HG03439 (cell line): ENCODE results near the gene FTSJ3.
A peak's percentile ranks its signal among the peaks of the same experiment; 100 is the strongest.
"Not testable (repeated sequence)": the region's sequence is repeated elsewhere in the genome, so short reads cannot be mapped to it uniquely, and the experiment has no call there.

Experiments
- ATAC-seq: cut with Tn5 transposase; IDR thresholded peaks from one replicate; pipeline ENCODE4 v1.9.1; 2021; ENCODE audit warnings: mild to moderate bottlenecking, moderate library complexity; ENCODE audit not compliant: unreplicated experiment

The FTSJ3 gene

GRCh38 chr17:63843910-63844677 is 16.6 kb upstream of the FTSJ3 start:
- ATAC-seq = no peak

GRCh38 chr17:63843387-63843888 is 16.0 kb upstream of the FTSJ3 start:
- not testable (repeated sequence) for ATAC-seq

GRCh38 chr17:63842540-63843386 is 15.3 kb upstream of the FTSJ3 start, which contains the start of gene SMARCD2:
TSS of gene SMARCD2 (minus strand) at chr17:63842685. CDS start at chr17:63842674, 11 bp downstream.
- peak; percentile 78 for ATAC-seq

GRCh38 chr17:63842173-63842539 is 14.7 kb upstream of the FTSJ3 start:
- peak; percentile 32 for ATAC-seq

- ATAC-seq = no peak
These were observed 14.1 kb upstream of the FTSJ3 start for GRCh38 chr17:63841350-63842172.

GRCh38 chr17:63840591-63841349 is 13.3 kb upstream of the FTSJ3 start:
- ATAC-seq = no peak

- ATAC-seq = no peak
These were observed 11.2 kb upstream of the FTSJ3 start for GRCh38 chr17:63838631-63839171.

GRCh38 chr17:63837962-63838600 is 10.6 kb upstream of the FTSJ3 start:
- no peak for ATAC-seq

GRCh38 chr17:63837480-63837879 is 10.0 kb upstream of the FTSJ3 start:
- ATAC-seq = no peak

- ATAC-seq = no peak
These were observed 9.3 kb upstream of the FTSJ3 start for GRCh38 chr17:63836811-63837210.

- ATAC-seq = no peak
These were observed 7.8 kb upstream of the FTSJ3 start for GRCh38 chr17:63835167-63835720.

- ATAC-seq = no peak
These were observed 7.1 kb upstream of the FTSJ3 start for GRCh38 chr17:63834431-63835166.

- ATAC-seq = no peak
These were observed 6.4 kb upstream of the FTSJ3 start for GRCh38 chr17:63833741-63834373.

- no peak for ATAC-seq
These were observed 5.7 kb upstream of the FTSJ3 start for GRCh38 chr17:63833026-63833740.

- ATAC-seq = no peak
These were observed 5.0 kb upstream of the FTSJ3 start for GRCh38 chr17:63832455-63832854.

GRCh38 chr17:63832014-63832413 is 4.6 kb upstream of the FTSJ3 start:
- ATAC-seq = no peak

- ATAC-seq = no peak
These were observed 4.0 kb upstream of the FTSJ3 start for GRCh38 chr17:63831505-63831904.
